ENCODE results near the gene LURAP1L. TPM values are rescaled to one million over a fixed set of nuclear protein-coding genes. Genes with fewer than 3 reads are reported as not detected.

Gene LURAP1L
- total and polyA plus RNA-seq, 9 of the 15 experiments (the other 6 are each of a cell fraction or from before 2014, with no cell fraction given), result 0.06 to 0.28 (median 0.07) TPM; not detected in 4

- H3K36me3 ChIP-seq (ENCODE audit: control insufficient read depth, insufficient read depth, low read length), result no peaks in the 10 kb centered on the region
- no peaks in the 10 kb centered on the region for H3K9me1 ChIP-seq (ENCODE audit: control insufficient read depth, insufficient read depth, low read length)
- H3K9me3 ChIP-seq (replicated peaks; ENCODE audit: control insufficient read depth, insufficient read depth, low read depth, low read length), result no peaks in the 10 kb centered on the region
- ATAC-seq, result no peak
- no peak overlapping the region for H2AFZ ChIP-seq (ENCODE audit: low read depth, low read length)
- H3K4me3 ChIP-seq, result no peak overlapping the region
- H3K79me2 ChIP-seq (ENCODE audit: control insufficient read depth, insufficient read depth, low read length), result no peaks in the 10 kb centered on the region
- no peaks in the 10 kb centered on the region for H4K20me1 ChIP-seq (replicated peaks; ENCODE audit: control insufficient read depth, insufficient read depth, low read length)
- H3K4me2 ChIP-seq (ENCODE audit: insufficient read depth, low read length), result no peak overlapping the region
- no TSS peak for BruUV-seq (replicated peaks)
- H3K9ac ChIP-seq (ENCODE audit: insufficient read depth in 1 of 2, low read depth in 2 of 2, low read length in 2 of 2), result no peak overlapping the region
- FAIRE-seq, result no peak
- H3K27me3 ChIP-seq (ENCODE audit: control insufficient read depth in 2 of 2, insufficient read depth in 2 of 2, low read length in 2 of 2), result no peaks in the 10 kb centered on the region
- no peaks in the 10 kb centered on the region for H3K4me1 ChIP-seq (replicated peaks in 1 of 2; ENCODE audit: control insufficient read depth in 2 of 2, insufficient read depth in 2 of 2, low read length in 2 of 2)
- 14% methylated on average over 2 of the region's 2 CpGs for WGBS (ENCODE audit: insufficient coverage, low coverage, missing lambda C conversion rate)
- CTCF ChIA-PET (ENCODE audit: low intra/inter-chr PET ratio), result no interaction called here
- in situ Hi-C loops (cut with MboI), result no loop called here
- H3K27ac ChIP-seq (ENCODE audit: extremely low read depth, low read depth, low read length), result no peak overlapping the region
- no peak for DNase-seq (ENCODE audit: extremely low read depth in 1 of 4, low spot score in 3 of 4)
- POLR2A ChIA-PET, result no interaction called here
- intact Hi-C loops (cut with micrococcal nuclease), result no loop called here
- TF ChIP-seq MTA2 (IDR thresholded peaks at IDR 0.05; ENCODE audit: low read depth) (no peak), FOSL1 (tag; conservative IDR thresholded peaks at IDR 0.05) (no peak), MYNN (IDR thresholded peaks at IDR 0.05) (no peak), MYNN (CRISPR knock-in tag; IDR thresholded peaks at IDR 0.05) (no peak), ZNF12 (CRISPR knock-in tag; IDR thresholded peaks at IDR 0.05) (no peak), HBP1 (CRISPR knock-in tag; IDR thresholded peaks at IDR 0.05) (no peak), ZBTB1 (CRISPR knock-in tag; IDR thresholded peaks at IDR 0.05; ENCODE audit: borderline replicate concordance, low read depth) (no peak), MCM3 (IDR thresholded peaks at IDR 0.05) (no peak), NFE2L1 (tag; IDR thresholded peaks at IDR 0.05; ENCODE audit: borderline replicate concordance, low read depth) (no peak), BCOR (IDR thresholded peaks at IDR 0.05) (no peak)
- TF ChIP-seq, protein P1, sequence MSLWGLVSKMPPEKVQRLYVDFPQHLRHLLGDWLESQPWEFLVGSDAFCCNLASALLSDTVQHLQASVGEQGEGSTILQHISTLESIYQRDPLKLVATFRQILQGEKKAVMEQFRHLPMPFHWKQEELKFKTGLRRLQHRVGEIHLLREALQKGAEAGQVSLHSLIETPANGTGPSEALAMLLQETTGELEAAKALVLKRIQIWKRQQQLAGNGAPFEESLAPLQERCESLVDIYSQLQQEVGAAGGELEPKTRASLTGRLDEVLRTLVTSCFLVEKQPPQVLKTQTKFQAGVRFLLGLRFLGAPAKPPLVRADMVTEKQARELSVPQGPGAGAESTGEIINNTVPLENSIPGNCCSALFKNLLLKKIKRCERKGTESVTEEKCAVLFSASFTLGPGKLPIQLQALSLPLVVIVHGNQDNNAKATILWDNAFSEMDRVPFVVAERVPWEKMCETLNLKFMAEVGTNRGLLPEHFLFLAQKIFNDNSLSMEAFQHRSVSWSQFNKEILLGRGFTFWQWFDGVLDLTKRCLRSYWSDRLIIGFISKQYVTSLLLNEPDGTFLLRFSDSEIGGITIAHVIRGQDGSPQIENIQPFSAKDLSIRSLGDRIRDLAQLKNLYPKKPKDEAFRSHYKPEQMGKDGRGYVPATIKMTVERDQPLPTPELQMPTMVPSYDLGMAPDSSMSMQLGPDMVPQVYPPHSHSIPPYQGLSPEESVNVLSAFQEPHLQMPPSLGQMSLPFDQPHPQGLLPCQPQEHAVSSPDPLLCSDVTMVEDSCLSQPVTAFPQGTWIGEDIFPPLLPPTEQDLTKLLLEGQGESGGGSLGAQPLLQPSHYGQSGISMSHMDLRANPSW (CRISPR knock-in tag; IDR thresholded peaks at IDR 0.05), result no peak
Observed at GRCh38 chr9:12822111-12822510, 47.3 kb downstream of the LURAP1L start.
